ENCODE data around the gene NPAT.

The NPAT gene

DNA sequence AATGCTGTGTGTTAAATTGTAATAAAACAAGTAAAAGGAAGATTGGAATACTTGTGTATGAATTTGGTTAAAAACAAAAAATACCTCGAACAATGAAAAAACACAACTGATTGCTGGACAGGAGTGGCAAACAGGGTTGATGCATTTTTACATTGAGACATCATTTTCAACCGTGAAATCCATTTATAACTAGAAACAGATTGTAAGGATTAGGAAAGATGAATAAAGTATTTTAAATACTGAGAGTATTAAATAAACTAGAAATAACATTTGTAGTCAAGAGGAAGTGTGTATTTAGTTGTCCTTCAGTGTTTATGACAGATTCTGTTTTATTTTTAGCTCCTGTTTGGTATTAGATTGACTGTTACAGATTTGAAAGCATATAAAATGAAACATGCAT is 5.8 kb upstream of the NPAT start:
- H3K79me1 ChIP-seq (replicated peaks; ENCODE audit: low read length, poor library complexity, severe bottlenecking): peaks cover 11% of the 10 kb centered on the region
- H3K4ac ChIP-seq (ENCODE audit: low read depth in 1 of 2, low read length in 2 of 2): no peak overlapping the region
- H2BK5ac ChIP-seq (ENCODE audit: low read depth, low read length, poor library complexity, severe bottlenecking): no peak overlapping the region
- peak overlapping the region; percentile 6 for H3K9ac ChIP-seq (ENCODE audit: low read length)
- H3K23ac ChIP-seq (ENCODE audit: low read length in 2 of 2): no peak overlapping the region
- DNase-seq: no peak
- H4K91ac ChIP-seq (ENCODE audit: low read length): no peak overlapping the region
- H3K27me3 ChIP-seq (ENCODE audit: control insufficient read depth in 1 of 2, insufficient read depth in 1 of 2, low read length in 2 of 2): no peaks in the 10 kb centered on the region
- no peak overlapping the region for H3K4me2 ChIP-seq (ENCODE audit: low read length, poor library complexity, severe bottlenecking)
- WGBS: 100% methylated on average over 1 of the region's 2 CpGs
- H3K27ac ChIP-seq (ENCODE audit: low read length, poor library complexity, severe bottlenecking): no peak overlapping the region
- H4K8ac ChIP-seq (ENCODE audit: low read length): no peak overlapping the region
- H2BK12ac ChIP-seq (ENCODE audit: low read length in 2 of 2): no peak overlapping the region
- peaks cover 15 to 63% of the 10 kb centered on the region in 2 experiments for H3K36me3 ChIP-seq (ENCODE audit: control insufficient read depth in 1 of 2, insufficient read depth in 2 of 2, low read depth in 1 of 2, low read length in 2 of 2)
- no peak overlapping the region for H2BK15ac ChIP-seq (ENCODE audit: low read depth, poor library complexity, severe bottlenecking)
- H2AK5ac ChIP-seq (ENCODE audit: low read length, severe bottlenecking): no peak overlapping the region
- H3K9me3 ChIP-seq (ENCODE audit: control insufficient read depth, low read length): no peaks in the 10 kb centered on the region
- H2AFZ ChIP-seq (ENCODE audit: low read depth, low read length): no peak overlapping the region
- no peak overlapping the region for H3K18ac ChIP-seq (ENCODE audit: low read depth in 1 of 2, low read length in 2 of 2)
- no peak overlapping the region for H3K4me3 ChIP-seq (ENCODE audit: insufficient read depth in 1 of 2, low read depth in 1 of 2, low read length in 2 of 2)
- H2BK120ac ChIP-seq (ENCODE audit: low read depth, low read length): no peak overlapping the region
- peaks cover 3% of the 10 kb centered on the region for H3K4me1 ChIP-seq (ENCODE audit: control insufficient read depth, insufficient read depth, low read depth, low read length)
- H3K14ac ChIP-seq (ENCODE audit: low read length in 2 of 2): no peak overlapping the region

DNA sequence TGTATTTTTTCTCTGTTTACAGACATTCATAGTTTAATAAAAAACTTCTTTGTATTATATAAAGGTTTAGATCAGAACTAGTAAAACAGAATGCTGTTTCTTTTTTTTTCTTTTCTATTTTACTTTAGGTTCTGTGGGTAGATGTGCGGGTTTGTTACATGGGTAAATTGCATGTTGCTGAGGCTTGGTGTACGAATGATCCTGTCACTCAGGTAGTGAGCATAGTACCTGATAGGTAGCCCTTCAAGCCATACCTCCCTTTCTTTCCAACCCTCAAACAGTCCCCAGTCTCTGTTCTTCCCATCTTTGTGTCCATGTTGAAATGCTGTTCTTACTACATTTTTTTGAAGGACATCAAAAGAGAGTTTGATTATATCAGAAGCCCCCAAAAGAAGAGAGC is 3.6 kb upstream of the NPAT start:
- 100% methylated on average over 1 of the region's 2 CpGs for WGBS
- Histone ChIP-seq H3K9me3 (ENCODE audit: control insufficient read depth, low read length) (no peaks in the 10 kb centered on the region), H2AFZ (ENCODE audit: low read depth, low read length) (no peak overlapping the region), H3K4me1 (ENCODE audit: control insufficient read depth, insufficient read depth, low read depth, low read length) (peaks cover 3% of the 10 kb centered on the region), H2AK5ac (ENCODE audit: low read length, severe bottlenecking) (no peak overlapping the region), H3K9ac (ENCODE audit: low read length) (no peak overlapping the region), H3K4me3 (ENCODE audit: insufficient read depth in 1 of 2, low read depth in 1 of 2, low read length in 2 of 2) (no peak overlapping the region), H3K36me3 (ENCODE audit: control insufficient read depth in 1 of 2, insufficient read depth in 2 of 2, low read depth in 1 of 2, low read length in 2 of 2) (peaks cover 7 to 43% of the 10 kb centered on the region in 2 experiments), H3K27ac (ENCODE audit: low read length, poor library complexity, severe bottlenecking) (no peak overlapping the region), H3K4ac (ENCODE audit: low read depth in 1 of 2, low read length in 2 of 2) (no peak overlapping the region), H2BK5ac (ENCODE audit: low read depth, low read length, poor library complexity, severe bottlenecking) (no peak overlapping the region), H3K79me1 (replicated peaks; ENCODE audit: low read length, poor library complexity, severe bottlenecking) (peaks cover 2% of the 10 kb centered on the region), H4K91ac (ENCODE audit: low read length) (no peak overlapping the region), H2BK12ac (ENCODE audit: low read length in 2 of 2) (no peak overlapping the region), H2BK15ac (ENCODE audit: low read depth, poor library complexity, severe bottlenecking) (no peak overlapping the region), H2BK120ac (ENCODE audit: low read depth, low read length) (no peak overlapping the region), H3K23ac (ENCODE audit: low read length in 2 of 2) (no peak overlapping the region), H3K4me2 (ENCODE audit: low read length, poor library complexity, severe bottlenecking) (no peak overlapping the region), H3K14ac (ENCODE audit: low read length in 2 of 2) (no peak overlapping the region), H3K18ac (ENCODE audit: low read depth in 1 of 2, low read length in 2 of 2) (no peak overlapping the region), H3K27me3 (ENCODE audit: control insufficient read depth in 1 of 2, insufficient read depth in 1 of 2, low read length in 2 of 2) (no peaks in the 10 kb centered on the region), H4K8ac (ENCODE audit: low read length) (no peak overlapping the region)
- no peak for DNase-seq

DNA sequence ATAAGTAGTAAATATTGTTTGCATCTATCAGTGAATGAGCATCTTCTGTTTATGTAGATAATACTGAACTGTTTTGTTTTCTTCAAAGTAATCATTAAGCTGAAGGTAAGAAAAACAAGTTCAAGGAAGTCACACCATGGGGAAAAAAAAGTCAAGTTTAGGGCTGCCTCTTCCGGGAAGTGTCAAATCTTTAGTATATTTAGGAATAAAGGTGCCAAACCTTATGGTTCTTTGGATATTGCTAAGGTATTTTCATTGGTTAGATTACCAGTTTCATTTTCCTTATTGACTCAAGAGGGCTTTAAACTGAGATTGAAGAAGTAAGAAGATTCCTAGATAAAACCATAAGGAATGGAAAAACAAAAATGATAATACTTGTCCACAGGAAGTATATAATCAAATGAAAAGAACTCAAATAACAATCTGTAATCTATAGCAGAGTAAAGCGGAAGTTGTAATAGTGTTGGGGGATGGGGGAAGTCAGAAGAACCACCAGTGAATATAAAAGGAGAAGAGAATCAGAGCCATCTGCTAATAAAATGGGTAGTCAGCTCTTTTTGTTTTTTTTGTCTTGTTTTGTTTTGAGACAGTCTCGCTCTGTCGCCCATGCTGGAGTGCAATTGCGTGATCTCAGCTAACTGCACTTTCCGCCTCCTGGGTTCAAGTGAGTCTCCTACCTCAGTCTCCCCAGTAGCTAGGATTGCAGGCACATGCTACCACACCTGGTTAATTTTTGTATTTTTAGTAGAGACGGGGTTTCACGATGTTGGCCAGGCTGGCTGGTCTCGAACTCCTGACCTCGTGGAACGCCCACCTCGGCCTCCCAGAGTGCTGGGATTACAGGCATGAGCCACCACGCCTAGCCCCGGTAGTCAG is 2.7 kb upstream of the NPAT start:
- H3K9me3 ChIP-seq (ENCODE audit: control insufficient read depth, low read length): no peaks in the 10 kb centered on the region
- 94% methylated on average over 14 of the region's 14 CpGs for WGBS

DNA sequence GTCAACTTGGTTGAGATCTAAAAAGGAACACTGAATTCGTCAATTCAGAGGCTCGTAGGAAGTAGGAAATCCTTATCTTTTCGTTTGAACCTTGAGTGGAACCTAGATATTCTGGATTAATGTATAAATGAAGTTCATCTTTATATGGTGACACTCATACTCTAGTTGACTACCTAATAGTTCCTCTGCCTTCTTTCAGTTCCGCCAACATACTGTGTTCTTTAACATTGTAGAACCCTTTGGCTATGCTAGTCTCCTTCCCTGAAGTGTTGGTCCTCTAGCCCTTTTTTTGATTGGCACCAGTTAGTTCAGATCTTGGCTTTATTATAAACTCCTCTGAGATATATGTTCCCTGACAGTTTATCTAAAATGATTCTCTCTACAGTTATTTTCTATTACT is 1.9 kb upstream of the NPAT start:
- H2BK12ac ChIP-seq (ENCODE audit: low read length in 2 of 2): peak overlapping the region in 1 of 2 experiments; percentile 77
- peak overlapping the region; percentile 70 for H2AK5ac ChIP-seq (ENCODE audit: low read length, severe bottlenecking)
- H2BK120ac ChIP-seq (ENCODE audit: low read depth, low read length): no peak overlapping the region
- no peak overlapping the region for H2BK5ac ChIP-seq (ENCODE audit: low read depth, low read length, poor library complexity, severe bottlenecking)
- H3K4me3 ChIP-seq (ENCODE audit: insufficient read depth in 1 of 2, low read depth in 1 of 2, low read length in 2 of 2): peak overlapping the region in 1 of 2 experiments; percentile 91
- H3K23ac ChIP-seq (ENCODE audit: low read length in 2 of 2): no peak overlapping the region
- DNase-seq: no peak
- no peak overlapping the region for H3K18ac ChIP-seq (ENCODE audit: low read depth in 1 of 2, low read length in 2 of 2)
- peaks cover 0 to 27% of the 10 kb centered on the region in 2 experiments for H3K36me3 ChIP-seq (ENCODE audit: control insufficient read depth in 1 of 2, insufficient read depth in 2 of 2, low read depth in 1 of 2, low read length in 2 of 2)
- no peak overlapping the region for H3K4ac ChIP-seq (ENCODE audit: low read depth in 1 of 2, low read length in 2 of 2)
- H3K9ac ChIP-seq (ENCODE audit: low read length): peak overlapping the region; percentile 93
- H3K9me3 ChIP-seq (ENCODE audit: control insufficient read depth, low read length): no peaks in the 10 kb centered on the region
- H2BK15ac ChIP-seq (ENCODE audit: low read depth, poor library complexity, severe bottlenecking): no peak overlapping the region
- H3K27me3 ChIP-seq (ENCODE audit: control insufficient read depth in 1 of 2, insufficient read depth in 1 of 2, low read length in 2 of 2): no peaks in the 10 kb centered on the region
- no peaks in the 10 kb centered on the region for H3K79me1 ChIP-seq (replicated peaks; ENCODE audit: low read length, poor library complexity, severe bottlenecking)
- peak overlapping the region; percentile 98 for H3K27ac ChIP-seq (ENCODE audit: low read length, poor library complexity, severe bottlenecking)
- no peak overlapping the region for H2AFZ ChIP-seq (ENCODE audit: low read depth, low read length)
- no peak overlapping the region for H4K8ac ChIP-seq (ENCODE audit: low read length)
- peaks cover 3% of the 10 kb centered on the region for H3K4me1 ChIP-seq (ENCODE audit: control insufficient read depth, insufficient read depth, low read depth, low read length)
- no peak overlapping the region for H4K91ac ChIP-seq (ENCODE audit: low read length)
- H3K4me2 ChIP-seq (ENCODE audit: low read length, poor library complexity, severe bottlenecking): peak overlapping the region; percentile 93
- no peak overlapping the region for H3K14ac ChIP-seq (ENCODE audit: low read length in 2 of 2)
- WGBS: 88% methylated on average over 2 of the region's 4 CpGs

More for the DNA sequence above, 2.7 kb upstream of the NPAT start:
- no peak overlapping the region for H3K18ac ChIP-seq (ENCODE audit: low read depth in 1 of 2, low read length in 2 of 2)
- no peak overlapping the region for H3K27ac ChIP-seq (ENCODE audit: low read length, poor library complexity, severe bottlenecking)
- no peak overlapping the region for H2BK5ac ChIP-seq (ENCODE audit: low read depth, low read length, poor library complexity, severe bottlenecking)
- no peak overlapping the region for H3K23ac ChIP-seq (ENCODE audit: low read length in 2 of 2)
- H3K4ac ChIP-seq (ENCODE audit: low read depth in 1 of 2, low read length in 2 of 2): no peak overlapping the region
- DNase-seq: no peak
- peaks cover 6 to 34% of the 10 kb centered on the region in 2 experiments for H3K36me3 ChIP-seq (ENCODE audit: control insufficient read depth in 1 of 2, insufficient read depth in 2 of 2, low read depth in 1 of 2, low read length in 2 of 2)
- no peak overlapping the region for H2AFZ ChIP-seq (ENCODE audit: low read depth, low read length)
- H3K4me3 ChIP-seq (ENCODE audit: insufficient read depth in 1 of 2, low read depth in 1 of 2, low read length in 2 of 2): peak overlapping the region in 1 of 2 experiments; percentile 91
- H2BK120ac ChIP-seq (ENCODE audit: low read depth, low read length): no peak overlapping the region
- H3K4me1 ChIP-seq (ENCODE audit: control insufficient read depth, insufficient read depth, low read depth, low read length): peaks cover 3% of the 10 kb centered on the region
- no peak overlapping the region for H2BK15ac ChIP-seq (ENCODE audit: low read depth, poor library complexity, severe bottlenecking)
- peaks cover 2% of the 10 kb centered on the region for H3K79me1 ChIP-seq (replicated peaks; ENCODE audit: low read length, poor library complexity, severe bottlenecking)
- H4K91ac ChIP-seq (ENCODE audit: low read length): peak overlapping the region; percentile 50
- H2BK12ac ChIP-seq (ENCODE audit: low read length in 2 of 2): peak overlapping the region in 1 of 2 experiments; percentile 54
- peak overlapping the region; percentile 73 for H3K4me2 ChIP-seq (ENCODE audit: low read length, poor library complexity, severe bottlenecking)
- H2AK5ac ChIP-seq (ENCODE audit: low read length, severe bottlenecking): peak overlapping the region; percentile 69
- no peaks in the 10 kb centered on the region for H3K27me3 ChIP-seq (ENCODE audit: control insufficient read depth in 1 of 2, insufficient read depth in 1 of 2, low read length in 2 of 2)
- H3K14ac ChIP-seq (ENCODE audit: low read length in 2 of 2): no peak overlapping the region
- H4K8ac ChIP-seq (ENCODE audit: low read length): peak overlapping the region; percentile 41
- H3K9ac ChIP-seq (ENCODE audit: low read length): peak overlapping the region; percentile 93
